C4-2B (cell line): ENCODE data around the gene MAEL.

Source experiments
- CTCF ChIP-seq: fragments of 450-650 bp; conservative IDR thresholded peaks from 2 replicates; pipeline ENCODE4 v1.5.1; 2017; ENCODE audit warnings: mild to moderate bottlenecking
- ZFX ChIP-seq: fragments of 450-650 bp; IDR thresholded peaks from 2 replicates; pipeline ENCODE4 v1.6.1; 2017

- TF ChIP-seq CTCF (no peak), ZFX (no peak)
Measured at GRCh38 chr1:167068761-167069160, 79.7 kb downstream of the MAEL start.
